Activated CD4-positive, alpha-beta T cell treated with anti-CD3 and anti-CD28 coated beads, Interleukin-2, amount 10 ng/mL, durations not matched to agents 7 days and 5 days (primary cell): Measurements from ENCODE around the gene MERTK. TPM values are rescaled to one million over a fixed set of nuclear protein-coding genes. Genes with fewer than 3 reads are reported as not detected.
"Not testable (repeated sequence)": the region's sequence is repeated elsewhere in the genome, so short reads cannot be mapped to it uniquely, and the experiment has no call there.

Experiments used
- CTCF ChIA-PET: fragments of 350-600 bp; sonication (Branson Sonifier 250); formaldehyde crosslinking; loops from one replicate; lab custom pipeline; 2021; ENCODE audit warnings: antibody characterized with exemption; lab: Charles Lee
- POLR2A ChIA-PET: fragments of 350-600 bp; sonication (Branson Sonifier 250); formaldehyde crosslinking; loops from one replicate; lab custom pipeline; 2021; ENCODE audit warnings: antibody characterized with exemption; lab: Charles Lee
- DNase-seq: peaks from one replicate; pipeline ENCODE4 v3.0.0-alpha.2; 2020
- H3K27ac Mint-ChIP-seq: one replicate; pipeline ENCODE4 v1.8.0; 2021; ENCODE audit warnings: mild to moderate bottlenecking, moderate library complexity, mixed read lengths
- H3K27me3 Mint-ChIP-seq: one replicate; pipeline ENCODE4 v1.8.0; 2021; ENCODE audit warnings: mixed read lengths
- H3K36me3 Mint-ChIP-seq: one replicate; pipeline ENCODE4 v1.8.0; 2021; ENCODE audit warnings: low read depth, mixed read lengths
- H3K4me1 Mint-ChIP-seq: one replicate; pipeline ENCODE4 v1.8.0; 2021; ENCODE audit warnings: mixed read lengths
- H3K4me3 Mint-ChIP-seq: one replicate; pipeline ENCODE4 v1.8.0; 2021; ENCODE audit warnings: mild to moderate bottlenecking, moderate library complexity, mixed read lengths
- H3K9me3 Mint-ChIP-seq: one replicate; pipeline ENCODE4 v1.8.0; 2021; ENCODE audit warnings: mixed read lengths
- total RNA-seq, 2 experiments: library from RNA; stranded (reverse); gene quantifications; one replicate each; pipeline ENCODE4 v1.2.3, GENCODE V29; 2021

The MERTK gene
- total RNA-seq, 2 experiments from 2014 or later: 0.20 to 0.21 TPM

GRCh38 chr2:111954602-111955332 lies 56.4 kb downstream of the MERTK start:
- CTCF ChIA-PET: interaction anchor here (0.8 to 1.7 kb wide), 3 partner anchors 9 to 15 kb away, joined by 3 to 5 read pairs (median 4); no protein-coding TSS in a partner anchor
- no peaks in the 10 kb centered on the region for H3K36me3 Mint-ChIP-seq
- POLR2A ChIA-PET: interaction anchor here (0.6 kb wide), 1 partner anchor 11 kb away, joined by 4 read pairs; no protein-coding TSS in a partner anchor
- H3K4me1 Mint-ChIP-seq: no peaks in the 10 kb centered on the region
- no peaks in the 10 kb centered on the region for H3K9me3 Mint-ChIP-seq
- peaks cover 2% of the 10 kb centered on the region for H3K27me3 Mint-ChIP-seq
- no peak overlapping the region for H3K27ac Mint-ChIP-seq
- no peak for DNase-seq
- no peak overlapping the region for H3K4me3 Mint-ChIP-seq

- POLR2A ChIA-PET: no interaction called here
- CTCF ChIA-PET: interaction anchor here (0.9 kb wide), 1 partner anchor 10 kb away, joined by 3 read pairs; no protein-coding TSS in a partner anchor
- Mint-ChIP-seq H3K4me1 (no peaks in the 10 kb centered on the region), H3K9me3 (no peaks in the 10 kb centered on the region), H3K27me3 (no peaks in the 10 kb centered on the region), H3K36me3 (no peaks in the 10 kb centered on the region), H3K27ac (no peak overlapping the region), H3K4me3 (no peak overlapping the region)
- DNase-seq: no peak
Observed at GRCh38 chr2:111957872-111958354, 59.5 kb downstream of the MERTK start.

GRCh38 chr2:111958901-111959300 lies 60.5 kb downstream of the MERTK start:
- Mint-ChIP-seq H3K9me3 (no peaks in the 10 kb centered on the region), H3K27me3 (no peaks in the 10 kb centered on the region), H3K27ac (no peak overlapping the region), H3K36me3 (no peaks in the 10 kb centered on the region), H3K4me1 (no peaks in the 10 kb centered on the region), H3K4me3 (no peak overlapping the region)
- ChIA-PET POLR2A (no interaction called here), CTCF (interaction anchor here (0.9 kb wide), 1 partner anchor 9 kb away, joined by 3 read pairs; no protein-coding TSS in a partner anchor)
- DNase-seq: no peak

GRCh38 chr2:111961663-111962062 lies 63.3 kb downstream of the MERTK start:
- Mint-ChIP-seq H3K9me3 (no peaks in the 10 kb centered on the region), H3K36me3 (no peaks in the 10 kb centered on the region), H3K4me1 (no peaks in the 10 kb centered on the region), H3K27ac (no peak overlapping the region), H3K4me3 (no peak overlapping the region), H3K27me3 (no peaks in the 10 kb centered on the region)
- DNase-seq: no peak
- ChIA-PET POLR2A (no interaction called here), CTCF (interaction anchor here (0.9 to 1.1 kb wide), 2 partner anchors 30 to 84 kb away, joined by 3 read pairs; no protein-coding TSS in a partner anchor)

- H3K36me3 Mint-ChIP-seq, DNase-seq, H3K27ac Mint-ChIP-seq, H3K4me1 Mint-ChIP-seq, H3K4me3 Mint-ChIP-seq, POLR2A ChIA-PET, H3K9me3 Mint-ChIP-seq, CTCF ChIA-PET, H3K27me3 Mint-ChIP-seq: not testable (repeated sequence)
Observed at GRCh38 chr2:111963086-111963485, 64.7 kb downstream of the MERTK start.

GRCh38 chr2:111963508-111963907 lies 65.1 kb downstream of the MERTK start:
- DNase-seq, H3K27me3 Mint-ChIP-seq, POLR2A ChIA-PET, H3K36me3 Mint-ChIP-seq, H3K4me1 Mint-ChIP-seq, H3K9me3 Mint-ChIP-seq, CTCF ChIA-PET, H3K4me3 Mint-ChIP-seq, H3K27ac Mint-ChIP-seq: not testable (repeated sequence)

- no peak for DNase-seq
- H3K27ac Mint-ChIP-seq: no peak overlapping the region
- peaks cover 1% of the 10 kb centered on the region for H3K27me3 Mint-ChIP-seq
- no peaks in the 10 kb centered on the region for H3K4me1 Mint-ChIP-seq
- H3K36me3 Mint-ChIP-seq: no peaks in the 10 kb centered on the region
- no peak overlapping the region for H3K4me3 Mint-ChIP-seq
- CTCF ChIA-PET: no interaction called here
- POLR2A ChIA-PET: no interaction called here
- H3K9me3 Mint-ChIP-seq: no peaks in the 10 kb centered on the region
Observed at GRCh38 chr2:111965062-111965461, 66.7 kb downstream of the MERTK start.

- Mint-ChIP-seq H3K4me3 (no peak overlapping the region), H3K9me3 (no peaks in the 10 kb centered on the region), H3K36me3 (no peaks in the 10 kb centered on the region), H3K27ac (no peak overlapping the region), H3K27me3 (peaks cover 2% of the 10 kb centered on the region), H3K4me1 (no peaks in the 10 kb centered on the region)
- CTCF ChIA-PET: interaction anchor here (1.3 kb wide), 1 partner anchor 71 kb away, joined by 3 read pairs; no protein-coding TSS in a partner anchor
- POLR2A ChIA-PET: no interaction called here
- no peak for DNase-seq
Observed at GRCh38 chr2:111966241-111966640, 67.8 kb downstream of the MERTK start.

GRCh38 chr2:111967018-111967417 lies 68.6 kb downstream of the MERTK start:
- Mint-ChIP-seq H3K27ac (no peak overlapping the region), H3K4me1 (no peaks in the 10 kb centered on the region), H3K27me3 (peaks cover 6% of the 10 kb centered on the region), H3K36me3 (no peaks in the 10 kb centered on the region), H3K4me3 (no peak overlapping the region), H3K9me3 (no peaks in the 10 kb centered on the region)
- DNase-seq: no peak
- CTCF ChIA-PET: interaction anchor here (0.8 to 1.3 kb wide), 2 partner anchors 12 to 72 kb away, joined by 3 read pairs; no protein-coding TSS in a partner anchor
- POLR2A ChIA-PET: no interaction called here

- CTCF ChIA-PET: no interaction called here
- no peak for DNase-seq
- H3K9me3 Mint-ChIP-seq: no peaks in the 10 kb centered on the region
- H3K4me1 Mint-ChIP-seq: peaks cover 9% of the 10 kb centered on the region
- POLR2A ChIA-PET: no interaction called here
- H3K4me3 Mint-ChIP-seq: no peak overlapping the region
- no peaks in the 10 kb centered on the region for H3K36me3 Mint-ChIP-seq
- no peak overlapping the region for H3K27ac Mint-ChIP-seq
- peaks cover 14% of the 10 kb centered on the region for H3K27me3 Mint-ChIP-seq
Observed at GRCh38 chr2:111970453-111970852, 72.0 kb downstream of the MERTK start.

GRCh38 chr2:111972955-111973565 lies 74.7 kb downstream of the MERTK start:
- DNase-seq: no peak
- CTCF ChIA-PET: no interaction called here
- Mint-ChIP-seq H3K9me3 (peaks cover 11% of the 10 kb centered on the region), H3K27me3 (peaks cover 20% of the 10 kb centered on the region), H3K27ac (no peak overlapping the region), H3K4me3 (no peak overlapping the region), H3K36me3 (no peaks in the 10 kb centered on the region), H3K4me1 (peaks cover 9% of the 10 kb centered on the region)
- POLR2A ChIA-PET: interaction anchor here (0.6 kb wide), 1 partner anchor 72 kb away, joined by 3 read pairs; no protein-coding TSS in a partner anchor

GRCh38 chr2:111973701-111974100 lies 75.3 kb downstream of the MERTK start:
- CTCF ChIA-PET: no interaction called here

GRCh38 chr2:111975053-111975552 lies 76.7 kb downstream of the MERTK start:
- Mint-ChIP-seq H3K27ac (no peak overlapping the region), H3K27me3 (peaks cover 28% of the 10 kb centered on the region), H3K4me1 (peaks cover 9% of the 10 kb centered on the region), H3K9me3 (peaks cover 11% of the 10 kb centered on the region), H3K36me3 (no peaks in the 10 kb centered on the region), H3K4me3 (no peak overlapping the region)
- ChIA-PET POLR2A (no interaction called here), CTCF (interaction anchor here (1.5 kb wide), 1 partner anchor 28 kb away, joined by 4 read pairs; no protein-coding TSS in a partner anchor)
- no peak for DNase-seq

More at GRCh38 chr2:111973701-111974100, 75.3 kb downstream of the MERTK start:
- Mint-ChIP-seq H3K36me3 (no peaks in the 10 kb centered on the region), H3K9me3 (peaks cover 11% of the 10 kb centered on the region), H3K4me3 (no peak overlapping the region), H3K27me3 (peaks cover 24% of the 10 kb centered on the region), H3K27ac (no peak overlapping the region), H3K4me1 (peaks cover 9% of the 10 kb centered on the region)
- POLR2A ChIA-PET: no interaction called here
- DNase-seq: no peak
